OCI-LY7 (cell line): ENCODE measurements around the gene SLC27A6. TPM values are rescaled to one million over a fixed set of nuclear protein-coding genes. Genes with fewer than 3 reads are reported as not detected.

Experiments
- BruUV-seq: library from RNA; stranded (reverse); fragments of 400-500 nt; replicated peaks from 2 replicates; lab custom pipeline; 2021; lab: Mats Ljungman, UMichigan
- CTCF ChIA-PET: fragments of 300-600 bp; sonication (Branson Sonifier 250); formaldehyde crosslinking; loops from one replicate; lab custom pipeline; 2022; ENCODE audit warnings: antibody characterized with exemption; ENCODE audit not compliant: unreplicated experiment; lab: Charles Lee
- POLR2A ChIA-PET: fragments of 300-600 bp; sonication (Branson Sonifier 250); formaldehyde crosslinking; loops from one replicate; lab custom pipeline; 2022; ENCODE audit warnings: antibody characterized with exemption; lab: Charles Lee
- DNase-seq: peaks from one replicate; pipeline ENCODE4 v3.0.0-alpha.2; 2015; ENCODE audit warnings: low spot score
- H2AFZ ChIP-seq: fragments of 200-600 bp; sonication (generic), shearing (Covaris generic); 2 replicates; pipeline ENCODE4 v1.6.1; 2014; ENCODE audit warnings: mild to moderate bottlenecking, antibody characterized with exemption, low read length, moderate library complexity
- H3K27ac ChIP-seq: fragments of 200-600 bp; sonication (generic); 2 replicates; pipeline ENCODE4 v1.5.1; 2014; ENCODE audit warnings: mixed run types, low read depth, mild to moderate bottlenecking, moderate library complexity, low read length, inconsistent platforms; ENCODE audit not compliant: poor library complexity, severe bottlenecking
- H3K36me3 ChIP-seq: fragments of 200-600 bp; sonication (generic); 2 replicates; pipeline ENCODE4 v1.6.1; 2014; ENCODE audit warnings: mild to moderate bottlenecking, antibody characterized with exemption, low read length, moderate library complexity, mixed read lengths; ENCODE audit not compliant: insufficient read depth
- H3K4me1 ChIP-seq: fragments of 200-600 bp; sonication (generic); 2 replicates; pipeline ENCODE4 v1.5.1; 2014; ENCODE audit warnings: mild to moderate bottlenecking, low read length; ENCODE audit not compliant: insufficient read depth, poor library complexity, severe bottlenecking
- H3K4me2 ChIP-seq: fragments of 200-600 bp; sonication (generic); 2 replicates; pipeline ENCODE4 v1.6.1; 2014; ENCODE audit warnings: mild to moderate bottlenecking, low read length
- H3K4me3 ChIP-seq: fragments of 200-600 bp; sonication (generic); 2 replicates; pipeline ENCODE4 v1.5.1; 2014; ENCODE audit warnings: mild to moderate bottlenecking, low read depth, low read length; ENCODE audit not compliant: poor library complexity, severe bottlenecking
- H3K79me2 ChIP-seq: fragments of 200-600 bp; sonication (generic); 2 replicates; pipeline ENCODE4 v1.6.1; 2016; ENCODE audit warnings: low read depth, mild to moderate bottlenecking, low read length, moderate library complexity, mixed read lengths; ENCODE audit not compliant: insufficient read depth
- H3K9me2 ChIP-seq: fragments of 200-600 bp; sonication (generic); 2 replicates; pipeline ENCODE4 v1.6.1; 2016; ENCODE audit warnings: mild to moderate bottlenecking, low read length, mixed read lengths; ENCODE audit not compliant: insufficient read depth
- H3K9me3 ChIP-seq: fragments of 200-600 bp; sonication (generic); 2 replicates; pipeline ENCODE4 v1.6.1; 2014; ENCODE audit warnings: mild to moderate bottlenecking, mixed run types, low read length, mixed read lengths
- H4K20me1 ChIP-seq: fragments of 200-600 bp; sonication (generic); 2 replicates; pipeline ENCODE4 v1.6.1; 2014; ENCODE audit warnings: mild to moderate bottlenecking, antibody characterized with exemption, low read length, moderate library complexity, mixed read lengths; ENCODE audit not compliant: insufficient read depth
- EZH2phosphoT487 ChIP-seq: fragments of 200-600 bp; sonication (generic); IDR thresholded peaks from 2 replicates; pipeline ENCODE4 v1.6.1; 2018; ENCODE audit warnings: low read depth, borderline replicate concordance, mild to moderate bottlenecking, mixed run types, antibody characterized with exemption, low read length, moderate library complexity, mixed read lengths
- intact Hi-C: fragments of 100-400 bp; cut with micrococcal nuclease; formaldehyde crosslinking; loops from one replicate; pipeline ENCODE4 v1.10.0; 2022; ENCODE audit not compliant: unreplicated experiment
- total RNA-seq, 2 experiments: library from RNA; depleted of rRNA in 1 of 2; stranded (reverse); fragments of >200 nt in 1 of 2; shearing (Covaris generic) in 1 of 2; gene quantifications; 2 replicates each; pipeline ENCODE4 v1.2.3, GENCODE V29; 2014 to 2022
- TF ChIP-seq, protein P1 (sequence below): fragments of 200-600 bp; sonication (generic); conservative IDR thresholded peaks from 2 replicates; pipeline ENCODE4 v1.5.1; 2014; ENCODE audit warnings: mild to moderate bottlenecking, antibody characterized with exemption, low read length, moderate library complexity, mixed read lengths

Gene SLC27A6
- total RNA-seq, 2 experiments from 2014 or later: not detected

DNA sequence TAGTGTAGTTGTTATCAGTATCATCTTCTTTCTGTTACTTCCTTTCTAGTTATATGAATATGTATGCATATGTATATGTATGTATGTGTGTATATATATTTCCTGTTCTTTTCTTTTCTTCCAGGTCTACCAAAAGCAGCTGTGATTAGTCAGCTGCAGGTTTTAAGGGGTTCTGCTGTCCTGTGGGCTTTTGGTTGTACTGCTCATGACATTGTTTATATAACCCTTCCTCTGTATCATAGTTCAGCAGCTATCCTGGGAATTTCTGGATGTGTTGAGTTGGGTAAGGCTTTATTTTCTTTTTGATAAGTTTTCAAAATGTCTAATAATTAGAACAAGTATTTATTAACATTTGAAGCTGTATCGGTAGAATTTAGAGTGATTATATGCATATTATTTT is 23.2 kb downstream of the SLC27A6 start:
- ChIA-PET CTCF (no interaction called here), POLR2A (interaction anchor here (1.8 kb wide), 1 partner anchor 13 kb away, joined by 6 read pairs; no protein-coding TSS in a partner anchor)
- no peaks in the 10 kb centered on the region for H3K4me1 ChIP-seq
- H3K79me2 ChIP-seq: no peaks in the 10 kb centered on the region
- no peaks in the 10 kb centered on the region for H4K20me1 ChIP-seq
- BruUV-seq: no TSS peak
- no peaks in the 10 kb centered on the region for H3K9me2 ChIP-seq
- no peak overlapping the region for H3K27ac ChIP-seq
- H3K4me2 ChIP-seq: no peak overlapping the region
- no peak for TF ChIP-seq EZH2phosphoT487
- TF ChIP-seq, protein P1, sequence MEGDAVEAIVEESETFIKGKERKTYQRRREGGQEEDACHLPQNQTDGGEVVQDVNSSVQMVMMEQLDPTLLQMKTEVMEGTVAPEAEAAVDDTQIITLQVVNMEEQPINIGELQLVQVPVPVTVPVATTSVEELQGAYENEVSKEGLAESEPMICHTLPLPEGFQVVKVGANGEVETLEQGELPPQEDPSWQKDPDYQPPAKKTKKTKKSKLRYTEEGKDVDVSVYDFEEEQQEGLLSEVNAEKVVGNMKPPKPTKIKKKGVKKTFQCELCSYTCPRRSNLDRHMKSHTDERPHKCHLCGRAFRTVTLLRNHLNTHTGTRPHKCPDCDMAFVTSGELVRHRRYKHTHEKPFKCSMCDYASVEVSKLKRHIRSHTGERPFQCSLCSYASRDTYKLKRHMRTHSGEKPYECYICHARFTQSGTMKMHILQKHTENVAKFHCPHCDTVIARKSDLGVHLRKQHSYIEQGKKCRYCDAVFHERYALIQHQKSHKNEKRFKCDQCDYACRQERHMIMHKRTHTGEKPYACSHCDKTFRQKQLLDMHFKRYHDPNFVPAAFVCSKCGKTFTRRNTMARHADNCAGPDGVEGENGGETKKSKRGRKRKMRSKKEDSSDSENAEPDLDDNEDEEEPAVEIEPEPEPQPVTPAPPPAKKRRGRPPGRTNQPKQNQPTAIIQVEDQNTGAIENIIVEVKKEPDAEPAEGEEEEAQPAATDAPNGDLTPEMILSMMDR: no peak
- no peak overlapping the region for H3K4me3 ChIP-seq
- no peak overlapping the region for H2AFZ ChIP-seq
- H3K9me3 ChIP-seq: no peaks in the 10 kb centered on the region
- intact Hi-C loops: no loop called here
- no peaks in the 10 kb centered on the region for H3K36me3 ChIP-seq
- no peak for DNase-seq

DNA sequence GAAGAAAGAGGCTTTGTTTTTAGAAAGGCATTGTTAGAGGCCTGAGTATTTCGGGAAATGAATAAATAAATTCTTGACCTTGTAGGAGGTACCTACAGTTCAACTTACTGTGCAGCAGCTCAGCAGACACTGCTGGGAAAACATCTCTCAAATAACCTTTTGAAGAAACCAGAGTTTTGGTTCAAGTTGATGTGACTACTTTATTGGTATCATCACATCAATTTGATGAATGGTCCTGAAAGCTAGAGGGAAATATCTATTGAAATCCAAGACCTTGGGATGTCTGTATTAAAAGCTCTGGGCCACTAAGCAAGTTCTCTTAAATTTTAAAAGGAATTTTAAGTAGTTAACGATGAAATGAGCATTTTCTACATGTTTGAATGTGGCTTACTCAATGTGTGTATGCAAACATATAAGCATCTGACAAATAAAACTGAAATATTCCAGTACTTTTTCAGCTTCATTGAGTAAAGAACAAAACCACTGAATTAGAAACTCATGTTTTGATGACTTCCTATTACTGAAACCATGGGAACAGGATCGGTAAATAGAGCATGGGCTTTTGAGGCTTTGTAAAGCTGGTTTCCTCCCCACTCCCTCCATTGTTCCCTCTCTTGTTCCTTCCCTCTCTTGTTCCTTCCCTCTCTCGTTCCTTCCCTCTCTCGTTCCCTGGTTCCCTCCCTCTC is 36.7 kb downstream of the SLC27A6 start:
- H3K9me2 ChIP-seq: no peaks in the 10 kb centered on the region
- no peaks in the 10 kb centered on the region for H3K79me2 ChIP-seq
- no peak overlapping the region for H2AFZ ChIP-seq
- no peak overlapping the region for H3K4me2 ChIP-seq
- BruUV-seq: no TSS peak
- TF ChIP-seq, protein P1: no peak
- TF ChIP-seq EZH2phosphoT487: no peak
- H4K20me1 ChIP-seq: no peaks in the 10 kb centered on the region
- H3K4me1 ChIP-seq: no peaks in the 10 kb centered on the region
- no peak for DNase-seq
- no peak overlapping the region for H3K4me3 ChIP-seq
- no peak overlapping the region for H3K27ac ChIP-seq
- no peaks in the 10 kb centered on the region for H3K36me3 ChIP-seq
- no peaks in the 10 kb centered on the region for H3K9me3 ChIP-seq
- POLR2A ChIA-PET: interaction anchor here (0.5 to 0.7 kb wide), 2 partner anchors 36 to 1916 kb away, joined by 3 to 9 read pairs; no protein-coding TSS in a partner anchor
- CTCF ChIA-PET: no interaction called here
- intact Hi-C loops: no loop called here

DNA sequence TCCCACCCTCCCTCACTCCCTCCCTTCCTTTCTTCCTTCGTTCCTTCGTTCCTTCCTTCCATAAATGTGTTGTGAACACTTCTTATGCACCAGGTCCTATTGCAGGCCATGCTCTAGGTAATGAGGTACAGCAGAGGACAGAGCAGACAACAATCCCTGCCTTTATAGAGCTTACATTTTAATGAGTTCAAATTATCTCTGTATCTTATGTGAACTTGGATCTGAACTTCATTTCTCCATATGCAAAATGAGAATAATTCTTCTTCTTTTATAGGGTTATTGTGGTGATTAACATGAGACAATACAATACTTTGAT is 37.2 kb downstream of the SLC27A6 start:
- no peaks in the 10 kb centered on the region for H3K79me2 ChIP-seq
- H3K27ac ChIP-seq: no peak overlapping the region
- H3K9me3 ChIP-seq: no peaks in the 10 kb centered on the region
- no peaks in the 10 kb centered on the region for H3K36me3 ChIP-seq
- CTCF ChIA-PET: no interaction called here
- POLR2A ChIA-PET: interaction anchor here (0.7 kb wide), 1 partner anchor 36 kb away, joined by 3 read pairs; no protein-coding TSS in a partner anchor
- H3K4me2 ChIP-seq: no peak overlapping the region
- intact Hi-C loops: no loop called here
- H3K4me1 ChIP-seq: no peaks in the 10 kb centered on the region
- no TSS peak for BruUV-seq
- TF ChIP-seq, protein P1: no peak
- no peak for TF ChIP-seq EZH2phosphoT487
- H2AFZ ChIP-seq: no peak overlapping the region
- no peaks in the 10 kb centered on the region for H4K20me1 ChIP-seq
- H3K9me2 ChIP-seq: no peaks in the 10 kb centered on the region
- no peak for DNase-seq
- H3K4me3 ChIP-seq: no peak overlapping the region
